GM12878 (cell line): ENCODE measurements around the gene INSC.

ENCODE experiments used
- EGR1 ChIP-seq, 2 experiments: IDR thresholded peaks; 1 replicate in 1 of 2; 2 replicates in 1 of 2; pipeline ENCODE4 v1.6.1; 2011 to 2012; ENCODE audit warnings: low read depth in 2 of 2, low read length in 2 of 2, borderline replicate concordance in 1 of 2, mild to moderate bottlenecking in 1 of 2, moderate library complexity in 1 of 2
- ESRRA ChIP-seq: IDR thresholded peaks from 2 replicates; pipeline ENCODE4 v1.6.1; 2012; ENCODE audit warnings: mild to moderate bottlenecking, low read length, improper control_type of control experiment
- EZH2 ChIP-seq: IDR thresholded peaks from 2 replicates; pipeline ENCODE4 v1.6.1; 2012; ENCODE audit warnings: low read depth, mild to moderate bottlenecking, control low read depth, inconsistent platforms, low read length, borderline replicate concordance; ENCODE audit not compliant: control insufficient read depth
- GABPA ChIP-seq: IDR thresholded peaks from 2 replicates; pipeline ENCODE4 v1.6.1; 2014; ENCODE audit warnings: antibody characterized with exemption, low read depth, mild to moderate bottlenecking, inconsistent platforms
- KDM1A ChIP-seq: fragments of 200-600 bp; sonication (generic); IDR thresholded peaks from 2 replicates; pipeline ENCODE4 v1.6.1; 2016; ENCODE audit warnings: borderline replicate concordance
- MAX ChIP-seq: IDR thresholded peaks from 2 replicates; pipeline ENCODE4 v1.6.1; 2012; ENCODE audit warnings: low read depth, low read length, improper control_type of control experiment
- MXI1 ChIP-seq: fragments of 150-350 bp; IDR thresholded peaks from 2 replicates; pipeline ENCODE4 v1.6.1; 2011; ENCODE audit warnings: low read depth, mild to moderate bottlenecking, inconsistent platforms, low read length, improper control_type of control experiment
- PAX8 ChIP-seq: fragments of 450-650 bp; IDR thresholded peaks from 2 replicates; pipeline ENCODE4 v1.6.1; 2017; ENCODE audit warnings: mild to moderate bottlenecking, moderate library complexity
- POLR2A ChIP-seq: IDR thresholded peaks from 2 replicates; pipeline ENCODE4 v1.6.1; 2011; ENCODE audit warnings: low read depth, mild to moderate bottlenecking, low read length
- REST ChIP-seq: IDR thresholded peaks from 2 replicates; pipeline ENCODE4 v1.6.1; 2012; ENCODE audit warnings: mild to moderate bottlenecking, low read depth, low read length
- SIN3A ChIP-seq: IDR thresholded peaks from 2 replicates; pipeline ENCODE4 v1.6.1; 2012; ENCODE audit warnings: low read depth, low read length, improper control_type of control experiment
- SMAD1 ChIP-seq: fragments of 450-650 bp; IDR thresholded peaks from 2 replicates; pipeline ENCODE4 v1.6.1; 2018; ENCODE audit warnings: mild to moderate bottlenecking, low read depth; ENCODE audit not compliant: partially characterized antibody
- ZNF24 ChIP-seq: fragments of 450-650 bp; IDR thresholded peaks from 2 replicates; pipeline ENCODE4 v1.6.1; 2017; ENCODE audit warnings: antibody characterized with exemption, mild to moderate bottlenecking
- TF ChIP-seq, protein P1 (sequence below), 3 experiments: IDR thresholded peaks in 2 of 3; conservative IDR thresholded peaks in 1 of 3; 2 replicates each; pipeline ENCODE4 v1.5.1; 2011; ENCODE audit warnings: low read depth in 3 of 3, low read length in 3 of 3, mild to moderate bottlenecking in 3 of 3, control low read depth in 2 of 3, moderate library complexity in 2 of 3, inconsistent platforms in 1 of 3, mixed read lengths in 1 of 3; ENCODE audit not compliant: control insufficient read depth in 2 of 3, insufficient read depth in 1 of 3; ENCODE audit errors: extremely low read depth in 1 of 3

DNA sequence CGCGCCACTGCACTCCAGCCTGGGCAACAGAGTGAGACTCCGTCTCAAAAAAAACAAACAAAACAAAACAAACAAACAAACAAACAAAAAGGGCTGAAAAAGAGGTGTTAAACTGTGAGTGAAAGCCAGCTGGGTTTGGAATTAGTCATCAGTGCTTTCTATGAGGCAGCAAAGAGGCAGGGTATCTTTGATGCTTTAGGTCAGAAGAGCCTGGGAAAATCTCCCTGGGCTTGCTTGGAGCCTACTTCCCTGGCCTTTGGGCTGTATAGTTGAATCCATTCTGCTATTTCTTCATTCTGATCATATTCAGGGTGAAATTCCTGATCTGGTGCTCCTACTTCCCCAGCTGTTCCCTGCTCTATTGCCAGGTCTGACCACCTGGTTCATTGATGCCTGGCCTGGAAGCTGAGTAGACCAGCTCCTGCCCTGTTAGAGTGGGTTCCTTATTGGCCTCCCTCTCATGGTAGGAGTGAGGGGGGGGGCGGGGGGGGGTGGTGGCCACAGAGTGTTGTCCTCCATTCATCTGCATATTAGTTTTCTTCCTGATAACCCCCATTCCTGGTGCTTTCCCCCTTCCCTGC lies 65.6 kb downstream of the INSC start:
- no peak for TF ChIP-seq KDM1A
- TF ChIP-seq MXI1: no peak
- no peak for TF ChIP-seq ESRRA
- no peak for TF ChIP-seq EZH2
- no peak for TF ChIP-seq PAX8
- TF ChIP-seq REST: no peak
- no peak for TF ChIP-seq MAX
- TF ChIP-seq ZNF24: no peak
- no peak for TF ChIP-seq SIN3A
- no peak for TF ChIP-seq POLR2A
- no peak for TF ChIP-seq EGR1 (IDR thresholded peaks at IDR 0.05; ENCODE audit: borderline replicate concordance in 1 of 2, low read depth in 2 of 2, low read length in 2 of 2)
- TF ChIP-seq SMAD1: no peak
- TF ChIP-seq, protein P1, sequence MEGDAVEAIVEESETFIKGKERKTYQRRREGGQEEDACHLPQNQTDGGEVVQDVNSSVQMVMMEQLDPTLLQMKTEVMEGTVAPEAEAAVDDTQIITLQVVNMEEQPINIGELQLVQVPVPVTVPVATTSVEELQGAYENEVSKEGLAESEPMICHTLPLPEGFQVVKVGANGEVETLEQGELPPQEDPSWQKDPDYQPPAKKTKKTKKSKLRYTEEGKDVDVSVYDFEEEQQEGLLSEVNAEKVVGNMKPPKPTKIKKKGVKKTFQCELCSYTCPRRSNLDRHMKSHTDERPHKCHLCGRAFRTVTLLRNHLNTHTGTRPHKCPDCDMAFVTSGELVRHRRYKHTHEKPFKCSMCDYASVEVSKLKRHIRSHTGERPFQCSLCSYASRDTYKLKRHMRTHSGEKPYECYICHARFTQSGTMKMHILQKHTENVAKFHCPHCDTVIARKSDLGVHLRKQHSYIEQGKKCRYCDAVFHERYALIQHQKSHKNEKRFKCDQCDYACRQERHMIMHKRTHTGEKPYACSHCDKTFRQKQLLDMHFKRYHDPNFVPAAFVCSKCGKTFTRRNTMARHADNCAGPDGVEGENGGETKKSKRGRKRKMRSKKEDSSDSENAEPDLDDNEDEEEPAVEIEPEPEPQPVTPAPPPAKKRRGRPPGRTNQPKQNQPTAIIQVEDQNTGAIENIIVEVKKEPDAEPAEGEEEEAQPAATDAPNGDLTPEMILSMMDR (IDR thresholded peaks at IDR 0.05 in 2 of 3, conservative IDR thresholded peaks at IDR 0.05 in 1 of 3; ENCODE audit: control insufficient read depth in 2 of 3, extremely low read depth in 1 of 3, insufficient read depth in 1 of 3, low read depth in 3 of 3, low read length in 3 of 3): no peak
- TF ChIP-seq GABPA: no peak
